ENCODE data around the gene COPZ2. TPM values are rescaled to one million over a fixed set of nuclear protein-coding genes. Genes with fewer than 3 reads are reported as not detected.

COPZ2 gene
- total RNA-seq, 1 experiment from 2014 or later = not detected

- intact Hi-C loops (cut with micrococcal nuclease) = no loop called here
- ATAC-seq (no peak), DNase-seq (ENCODE audit: low read depth, low spot score) (no peak)
- no TSS peak for BruUV-seq (replicated peaks)
- POLR2A ChIA-PET = no interaction called here
- CTCF ChIA-PET = no interaction called here
- Histone ChIP-seq H3K27ac (ENCODE audit: low read depth, low read length) (no peak overlapping the region), H3K79me2 (ENCODE audit: insufficient read depth, low read length) (no peaks in the 10 kb centered on the region), H3K4me2 (ENCODE audit: low read length) (no peak overlapping the region), H3K9me3 (ENCODE audit: control insufficient read depth in 1 of 2, insufficient read depth in 1 of 2, low read depth in 1 of 2, low read length in 2 of 2) (no peaks in the 10 kb centered on the region), H3K27me3 (ENCODE audit: insufficient read depth, low read length) (no peaks in the 10 kb centered on the region), H3K9ac (ENCODE audit: low read length) (no peak overlapping the region), H4K20me1 (ENCODE audit: insufficient read depth) (no peaks in the 10 kb centered on the region), H3K4me1 (ENCODE audit: control insufficient read depth in 1 of 2, insufficient read depth in 2 of 2, low read length in 2 of 2) (no peaks in the 10 kb centered on the region), H2AFZ (ENCODE audit: low read depth, low read length, poor library complexity, severe bottlenecking) (no peak overlapping the region), H3K9me2 (ENCODE audit: insufficient read depth) (no peaks in the 10 kb centered on the region), H3K4me3 (replicated peaks in 1 of 2; ENCODE audit: low read depth in 1 of 2, low read length in 2 of 2) (no peak overlapping the region), H3K36me3 (ENCODE audit: control insufficient read depth in 1 of 2, insufficient read depth in 2 of 2, low read length in 2 of 2) (no peaks in the 10 kb centered on the region)
- RAD21 ChIA-PET (ENCODE audit: low non-redundant PET in 1 of 2, low total read pairs in 2 of 2, uncharacterized antibody in 2 of 2, unreplicated experiment in 2 of 2) = no interaction called here
- TF ChIP-seq CEBPB (IDR thresholded peaks at IDR 0.05; ENCODE audit: low read depth) = no peak
These were observed 45.4 kb downstream of the COPZ2 start for GRCh38 chr17:47992216-47992615.

- Histone ChIP-seq H3K79me2 (ENCODE audit: insufficient read depth, low read length) (no peaks in the 10 kb centered on the region), H3K4me2 (ENCODE audit: low read length) (no peak overlapping the region), H3K4me1 (ENCODE audit: control insufficient read depth in 1 of 2, insufficient read depth in 2 of 2, low read length in 2 of 2) (no peaks in the 10 kb centered on the region), H3K27ac (ENCODE audit: low read depth, low read length) (no peak overlapping the region), H3K9me2 (ENCODE audit: insufficient read depth) (no peaks in the 10 kb centered on the region), H3K4me3 (replicated peaks in 1 of 2; ENCODE audit: low read depth in 1 of 2, low read length in 2 of 2) (no peak overlapping the region), H3K9ac (ENCODE audit: low read length) (no peak overlapping the region), H3K9me3 (ENCODE audit: control insufficient read depth in 1 of 2, insufficient read depth in 1 of 2, low read depth in 1 of 2, low read length in 2 of 2) (no peaks in the 10 kb centered on the region), H3K27me3 (ENCODE audit: insufficient read depth, low read length) (no peaks in the 10 kb centered on the region), H3K36me3 (ENCODE audit: control insufficient read depth in 1 of 2, insufficient read depth in 2 of 2, low read length in 2 of 2) (no peaks in the 10 kb centered on the region), H2AFZ (ENCODE audit: low read depth, low read length, poor library complexity, severe bottlenecking) (no peak overlapping the region), H4K20me1 (ENCODE audit: insufficient read depth) (no peaks in the 10 kb centered on the region)
- no peak for TF ChIP-seq CBX3 (IDR thresholded peaks at IDR 0.05; ENCODE audit: low read depth)
- TF ChIP-seq ZBTB33 (IDR thresholded peaks at IDR 0.05; ENCODE audit: extremely low read depth, insufficient replicate concordance, low read length) = no peak
- TF ChIP-seq EZH2phosphoT487 (IDR thresholded peaks at IDR 0.05; ENCODE audit: borderline replicate concordance) = no peak
- TF ChIP-seq SIN3A (IDR thresholded peaks at IDR 0.05; ENCODE audit: low read depth) = no peak
- TF ChIP-seq POLR2AphosphoS5 (IDR thresholded peaks at IDR 0.05; ENCODE audit: low read depth, low read length) = no peak
- no peak for TF ChIP-seq ELF1 (IDR thresholded peaks at IDR 0.05; ENCODE audit: borderline replicate concordance, low read depth)
- no peak for TF ChIP-seq ZNF274 (IDR thresholded peaks at IDR 0.05; ENCODE audit: low read depth, low read length)
- ATAC-seq (no peak), DNase-seq (ENCODE audit: low read depth, low spot score) (no peak)
- ChIA-PET POLR2A (no interaction called here), RAD21 (ENCODE audit: low non-redundant PET in 1 of 2, low total read pairs in 2 of 2, uncharacterized antibody in 2 of 2, unreplicated experiment in 2 of 2) (no interaction called here), CTCF (interaction anchor here (0.7 kb wide), 1 partner anchor 44 kb away, joined by 3 read pairs; no protein-coding TSS in a partner anchor)
- intact Hi-C loops (cut with micrococcal nuclease) = no loop called here
- BruUV-seq (replicated peaks) = no TSS peak
These were observed 46.5 kb downstream of the COPZ2 start for GRCh38 chr17:47990962-47991731.

Data from HCT116 (cell line).